AG08395 (cell line): ENCODE measurements around the gene GBP7.

ENCODE experiments used
- DNase-seq: peaks from one replicate; pipeline ENCODE4 v3.0.0; 2012; ENCODE audit warnings: mixed read lengths, low spot score

The GBP7 gene

DNA sequence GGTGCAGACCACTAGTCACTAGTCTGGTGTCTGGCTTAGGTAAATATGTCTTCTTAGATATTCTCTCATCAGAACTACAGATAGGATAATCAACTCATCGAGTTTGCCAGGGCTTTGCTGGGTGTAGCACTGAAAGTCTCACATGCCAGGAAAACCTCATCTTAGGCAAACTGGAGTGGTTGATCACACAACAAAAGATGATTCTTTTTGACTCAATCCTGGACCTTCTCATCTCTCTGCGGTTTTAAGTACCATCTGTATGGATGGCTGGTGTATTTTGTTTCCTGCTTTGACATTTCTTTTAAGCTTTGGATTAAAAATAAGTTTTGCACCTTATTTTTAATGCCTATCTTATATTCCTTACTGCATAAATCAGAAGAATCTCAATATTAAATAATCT lies 61.1 kb downstream of the GBP7 start:
- no peak for DNase-seq

DNA sequence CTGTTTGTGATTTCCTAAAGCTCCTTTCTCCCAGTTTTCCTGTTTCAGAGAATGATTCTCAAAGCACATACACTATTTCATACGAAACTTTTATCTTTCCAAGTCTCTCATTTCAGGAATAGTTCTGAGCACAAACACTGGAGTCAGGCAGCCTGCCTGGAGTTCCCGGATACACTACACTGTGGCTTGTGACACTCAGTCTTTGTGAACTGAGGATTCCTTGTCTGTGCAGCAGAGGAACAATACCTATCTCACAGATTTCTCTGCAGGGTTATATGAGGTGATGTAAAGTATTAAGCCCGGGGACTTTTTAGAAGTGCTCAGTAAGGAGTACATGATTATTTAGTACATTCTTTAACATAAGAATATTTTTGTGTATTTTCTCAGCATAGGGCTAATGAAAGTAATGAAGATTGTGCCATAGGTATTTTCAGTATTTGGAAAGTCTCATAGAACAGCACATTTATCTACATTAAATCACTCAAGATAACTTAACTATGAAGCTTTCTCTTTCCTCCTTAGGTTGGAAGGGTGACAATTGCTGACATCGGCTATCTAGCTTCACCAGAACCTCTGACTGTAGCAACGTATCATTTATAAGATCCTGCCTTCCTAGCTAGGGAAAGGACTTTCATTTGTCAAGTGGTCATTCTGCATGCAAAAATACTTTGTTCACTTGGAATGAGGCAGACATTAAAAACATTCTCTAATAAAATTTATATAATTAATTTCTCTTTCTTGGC lies 62.8 kb downstream of the GBP7 start:
- DNase-seq, result no peak

DNA sequence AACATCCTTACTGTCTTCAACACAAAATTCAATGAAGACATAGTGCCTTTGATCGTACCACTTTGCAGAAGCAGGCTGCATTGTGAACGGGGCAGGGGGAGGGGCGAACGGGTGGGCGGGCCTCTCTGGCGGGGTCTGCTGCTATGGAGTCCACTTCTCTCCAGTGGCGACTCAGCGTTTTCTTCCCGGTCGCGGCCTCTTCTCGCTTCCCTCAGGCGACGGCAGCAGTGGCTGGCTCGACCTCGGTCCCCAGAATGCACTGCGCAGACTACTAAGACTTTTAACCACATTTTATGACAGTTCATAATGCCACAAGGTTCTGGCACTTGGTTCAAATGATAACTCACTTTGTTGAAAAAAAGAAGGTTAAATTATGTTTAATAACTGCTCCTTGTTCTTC lies 71.1 kb downstream of the GBP7 start:
- DNase-seq, result no peak

DNA sequence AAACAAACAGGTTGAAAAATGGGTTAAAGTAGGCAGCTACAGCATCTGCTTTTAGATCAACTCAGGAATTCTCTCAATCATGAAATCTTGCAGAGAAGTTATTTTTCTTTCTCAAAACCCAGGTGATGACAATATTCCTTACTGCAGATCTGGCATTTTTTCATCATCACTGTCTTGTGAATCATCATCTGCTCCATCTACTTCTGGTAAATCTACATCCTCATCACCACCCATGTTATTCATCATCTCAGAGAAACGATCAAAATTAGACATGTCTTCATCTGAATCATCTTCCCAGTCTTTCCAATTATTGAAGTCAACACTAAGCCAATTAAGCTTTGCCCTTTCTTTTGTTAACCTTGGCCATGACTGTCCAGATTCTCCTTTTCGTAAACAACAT lies 71.7 kb downstream of the GBP7 start:
- no peak for DNase-seq

GRCh38 chr1:89102021-89102420 lies 73.8 kb downstream of the GBP7 start:
- DNase-seq, result no peak

GRCh38 chr1:89100412-89100811 lies 75.4 kb downstream of the GBP7 start:
- no peak for DNase-seq

DNA sequence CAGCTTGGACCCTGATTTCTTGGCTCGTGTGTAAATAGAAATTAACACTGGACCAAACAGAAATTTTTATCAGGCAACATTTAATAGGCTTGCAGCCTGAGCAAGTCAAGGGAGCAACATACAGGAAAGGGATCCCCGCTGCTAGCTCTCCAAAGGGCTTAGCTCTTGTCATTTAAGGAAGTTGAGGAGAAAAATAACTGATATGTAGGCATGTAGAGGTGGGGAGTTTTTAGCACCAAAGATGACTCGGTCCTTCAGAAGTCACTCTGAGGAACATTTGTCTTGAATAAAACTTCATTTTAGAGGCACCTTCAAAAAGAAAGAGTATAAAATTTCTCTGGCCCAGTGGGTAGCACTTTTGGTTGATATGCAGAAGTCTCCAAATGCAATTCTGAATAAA lies 76.9 kb downstream of the GBP7 start:
- DNase-seq, result no peak

DNA sequence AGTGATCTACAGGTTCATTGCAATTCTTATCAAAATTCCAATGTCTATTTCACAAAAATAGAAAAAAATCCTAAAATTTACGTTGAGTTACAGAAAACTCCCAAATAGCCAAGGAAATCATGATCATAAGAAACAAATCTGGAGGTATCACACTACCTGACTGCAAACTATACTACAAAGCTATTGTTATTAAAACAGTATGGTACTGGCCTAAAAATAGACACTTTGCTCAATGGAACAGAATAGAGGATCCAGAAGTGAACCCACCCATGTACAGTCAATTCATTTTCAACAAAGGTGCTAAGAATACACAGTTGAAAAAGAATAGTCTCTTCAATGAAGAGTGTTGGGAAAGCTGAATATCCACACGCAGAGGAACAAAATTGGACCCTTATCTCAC lies 80.1 kb downstream of the GBP7 start:
- DNase-seq, result no peak

DNA sequence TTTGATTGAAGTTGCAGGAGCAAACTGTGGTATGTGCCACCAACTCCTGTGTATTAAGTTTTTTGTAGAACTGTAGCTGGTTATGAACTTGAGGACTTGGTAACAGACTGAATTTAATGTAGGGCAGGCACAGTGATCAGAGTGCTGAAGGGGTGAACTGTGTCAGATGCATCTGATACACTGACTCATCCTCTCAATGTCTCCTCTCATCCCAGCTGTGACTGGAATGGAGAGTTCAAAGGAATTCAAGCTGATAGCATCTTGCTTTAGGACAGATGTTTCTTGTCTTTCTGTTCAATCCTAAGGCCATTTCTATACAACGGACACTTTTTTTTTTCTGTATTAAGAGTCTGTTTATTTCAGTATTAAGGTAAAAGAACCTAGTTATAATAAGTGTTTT lies 85.8 kb downstream of the GBP7 start:
- no peak for DNase-seq

- no peak for DNase-seq
Measured at GRCh38 chr1:89088572-89088971, 87.2 kb downstream of the GBP7 start.

GRCh38 chr1:89087241-89087640 lies 88.6 kb downstream of the GBP7 start:
- no peak for DNase-seq

DNA sequence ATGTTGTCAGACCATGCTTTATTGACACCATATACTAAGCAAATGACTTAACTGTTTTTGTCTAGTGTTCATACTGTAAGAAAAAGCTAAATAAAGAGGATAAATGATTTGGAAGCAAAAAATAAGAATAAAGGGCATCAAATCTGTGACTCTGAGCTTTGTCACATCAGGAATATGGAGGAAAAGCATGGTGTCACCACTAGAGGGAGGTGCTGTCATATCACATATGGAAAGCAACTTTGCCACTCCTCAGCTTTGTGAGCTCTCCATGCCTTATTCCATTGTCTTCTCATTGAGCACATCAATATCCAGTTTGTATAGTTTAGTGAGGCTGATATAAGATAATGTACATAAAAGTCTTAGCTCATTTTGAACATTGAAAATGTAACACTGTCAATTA lies 90.0 kb downstream of the GBP7 start:
- no peak for DNase-seq
